HCT116 (cell line): Measurements from ENCODE around the gene GAPT. TPM values are rescaled to one million over a fixed set of nuclear protein-coding genes. Genes with fewer than 3 reads are reported as not detected.

ENCODE experiments used
- ATAC-seq: fragments of 200-7000 bp; cut with Tn5 transposase; 2 replicates; pipeline ENCODE4 v1.9.1; 2020; ENCODE audit warnings: mild to moderate bottlenecking, moderate library complexity
- BruUV-seq: library from RNA; stranded (reverse); fragments of 400-500 nt; replicated peaks from 2 replicates; lab custom pipeline; 2021; lab: Mats Ljungman, UMichigan
- CTCF ChIA-PET: fragments of 300-600 bp; sonication (Branson Sonifier 250); formaldehyde crosslinking; loops from one replicate; lab custom pipeline; 2021; ENCODE audit warnings: antibody characterized with exemption; lab: Charles Lee
- POLR2A ChIA-PET: fragments of 300-600, 350-600 bp; sonication (Branson Sonifier 250); formaldehyde crosslinking; loops from one replicate; lab custom pipeline; 2021; ENCODE audit warnings: antibody characterized with exemption; lab: Charles Lee
- RAD21 ChIA-PET, 2 experiments: fragments of 300-600 bp; sonication (Branson Sonifier 250); formaldehyde crosslinking; loops; one replicate each; lab custom pipeline; 2023; ENCODE audit warnings: low total read pairs in 2 of 2; ENCODE audit not compliant: uncharacterized antibody in 2 of 2, unreplicated experiment in 2 of 2, low non-redundant PET in 1 of 2; lab: Charles Lee
- DNase-seq: peaks from one replicate; pipeline ENCODE4 v3.0.0-alpha.2; 2010; ENCODE audit warnings: low read depth, low spot score
- H2AFZ ChIP-seq: fragments of 200-600 bp; shearing (Covaris generic), sonication (generic); 2 replicates; pipeline ENCODE4 v1.6.1; 2017; ENCODE audit warnings: low read depth, mixed run types, mixed read lengths, antibody characterized with exemption, low read length; ENCODE audit not compliant: poor library complexity, severe bottlenecking
- H3K27ac ChIP-seq: 2 replicates; pipeline ENCODE4 v1.5.1; 2012; ENCODE audit warnings: low read depth, low read length
- H3K27me3 ChIP-seq: fragments of 200-600 bp; sonication (generic); 2 replicates; pipeline ENCODE4 v1.6.1; 2016; ENCODE audit warnings: mixed run types, low read length, mixed read lengths; ENCODE audit not compliant: insufficient read depth
- H3K36me3 ChIP-seq, 2 experiments: fragments of 200-500 bp in 1 of 2; fragments of 200-600 bp in 1 of 2; sonication (Bioruptor generic) in 1 of 2; sonication (generic) in 1 of 2; 2 replicates each; pipeline versions ENCODE4 v1.5.1 to v1.6.1; 2014 to 2016; ENCODE audit warnings: low read length in 2 of 2, inconsistent platforms in 1 of 2, mixed read lengths in 1 of 2, mixed run types in 1 of 2; ENCODE audit not compliant: insufficient read depth in 2 of 2, control insufficient read depth in 1 of 2
- H3K4me1 ChIP-seq, 2 experiments: fragments of 200-600 bp in 1 of 2; sonication (generic) in 1 of 2; 2 replicates each; pipeline versions ENCODE4 v1.5.1 to v1.6.1; 2012 to 2017; ENCODE audit warnings: low read length in 2 of 2, inconsistent platforms in 1 of 2, mild to moderate bottlenecking in 1 of 2, mixed read lengths in 1 of 2, mixed run types in 1 of 2, moderate library complexity in 1 of 2; ENCODE audit not compliant: insufficient read depth in 2 of 2, control insufficient read depth in 1 of 2
- H3K4me2 ChIP-seq: fragments of 200-600 bp; sonication (generic); 2 replicates; pipeline ENCODE4 v1.6.1; 2017; ENCODE audit warnings: mixed run types, low read length, mixed read lengths
- H3K4me3 ChIP-seq, 2 experiments: fragments of 200-600 bp in 1 of 2; sonication (generic) in 1 of 2; replicated peaks in 1 of 2; 2 replicates each; pipeline ENCODE4 v1.5.1; 2011 to 2016; ENCODE audit warnings: low read length in 2 of 2, control low read depth in 1 of 2, low read depth in 1 of 2, mild to moderate bottlenecking in 1 of 2, mixed read lengths in 1 of 2, mixed run types in 1 of 2
- H3K79me2 ChIP-seq: fragments of 200-600 bp; sonication (generic); 2 replicates; pipeline ENCODE4 v1.6.1; 2017; ENCODE audit warnings: mild to moderate bottlenecking, mixed run types, low read length, moderate library complexity, mixed read lengths; ENCODE audit not compliant: insufficient read depth
- H3K9ac ChIP-seq: fragments of 200-600 bp; sonication (generic); 2 replicates; pipeline ENCODE4 v1.6.1; 2016; ENCODE audit warnings: low read length, mixed read lengths
- H3K9me2 ChIP-seq: fragments of 200-600 bp; sonication (generic), shearing (Covaris generic); 2 replicates; pipeline ENCODE4 v1.6.1; 2017; ENCODE audit warnings: mixed run types, mild to moderate bottlenecking, moderate library complexity; ENCODE audit not compliant: insufficient read depth
- H3K9me3 ChIP-seq, 2 experiments: fragments of 200-500 bp in 1 of 2; fragments of 200-600 bp in 1 of 2; sonication (Bioruptor generic) in 1 of 2; sonication (generic) in 1 of 2; 2 replicates each; pipeline ENCODE4 v1.6.1; 2014 to 2017; ENCODE audit warnings: low read length in 2 of 2, mixed read lengths in 2 of 2, inconsistent platforms in 1 of 2, low read depth in 1 of 2, mild to moderate bottlenecking in 1 of 2, mixed run types in 1 of 2, moderate library complexity in 1 of 2; ENCODE audit not compliant: control insufficient read depth in 1 of 2, insufficient read depth in 1 of 2
- H4K20me1 ChIP-seq: fragments of 200-600 bp; sonication (generic), shearing (Covaris generic); 2 replicates; pipeline ENCODE4 v1.6.1; 2017; ENCODE audit warnings: mixed run types, mild to moderate bottlenecking, moderate library complexity; ENCODE audit not compliant: insufficient read depth
- CBX3 ChIP-seq: IDR thresholded peaks from 2 replicates; pipeline ENCODE4 v1.6.1; 2012; ENCODE audit warnings: low read depth
- EGR1 ChIP-seq: IDR thresholded peaks from 2 replicates; pipeline ENCODE4 v1.6.1; 2012; ENCODE audit warnings: low read depth
- ELF1 ChIP-seq: IDR thresholded peaks from 2 replicates; pipeline ENCODE4 v1.6.1; 2012; ENCODE audit warnings: low read depth, borderline replicate concordance
- EZH2 ChIP-seq: fragments of 200-600 bp; sonication (generic); IDR thresholded peaks from 2 replicates; pipeline ENCODE4 v1.6.1; 2017; ENCODE audit warnings: antibody characterized with exemption, mixed run types
- EZH2phosphoT487 ChIP-seq: fragments of 200-600 bp; IDR thresholded peaks from 2 replicates; pipeline ENCODE4 v1.6.1; 2018; ENCODE audit warnings: antibody characterized with exemption, borderline replicate concordance
- FOSL1 ChIP-seq: IDR thresholded peaks from 2 replicates; pipeline ENCODE4 v1.6.1; 2012; ENCODE audit warnings: low read depth
- JUND ChIP-seq: IDR thresholded peaks from 2 replicates; pipeline ENCODE4 v1.6.1; 2012
- POLR2A ChIP-seq: IDR thresholded peaks from 2 replicates; pipeline ENCODE4 v1.7.0; 2011; ENCODE audit warnings: borderline replicate concordance; ENCODE audit not compliant: insufficient read depth, insufficient read length; ENCODE audit errors: extremely low read depth
- POLR2AphosphoS5 ChIP-seq: IDR thresholded peaks from 2 replicates; pipeline ENCODE4 v1.6.1; 2011; ENCODE audit warnings: mild to moderate bottlenecking, low read depth, low read length, moderate library complexity
- SIN3A ChIP-seq: IDR thresholded peaks from 2 replicates; pipeline ENCODE4 v1.6.1; 2012; ENCODE audit warnings: low read depth
- SP1 ChIP-seq: IDR thresholded peaks from 2 replicates; pipeline ENCODE4 v1.6.1; 2012; ENCODE audit warnings: low read depth
- SRF ChIP-seq: IDR thresholded peaks from 2 replicates; pipeline ENCODE4 v1.6.1; 2012; ENCODE audit warnings: low read depth
- TCF7L2 ChIP-seq: IDR thresholded peaks from 2 replicates; pipeline ENCODE4 v1.7.0; 2011; ENCODE audit warnings: borderline replicate concordance, inconsistent platforms; ENCODE audit not compliant: insufficient read depth, insufficient read length; ENCODE audit errors: extremely low read depth
- YY1 ChIP-seq: IDR thresholded peaks from 2 replicates; pipeline ENCODE4 v1.6.1; 2011; ENCODE audit warnings: low read length, low read depth, moderate library complexity, mild to moderate bottlenecking; ENCODE audit not compliant: insufficient replicate concordance; ENCODE audit errors: extremely low read depth
- ZNF274 ChIP-seq: fragments of 200-500 bp; sonication (Bioruptor generic); IDR thresholded peaks from 2 replicates; pipeline ENCODE4 v1.6.1; 2014; ENCODE audit warnings: mild to moderate bottlenecking, low read depth, low read length, inconsistent platforms
- intact Hi-C: fragments of 100-400 bp; cut with micrococcal nuclease; formaldehyde crosslinking; loops from 2 replicates; pipeline ENCODE4 v1.10.0; 2022
- total RNA-seq: library from RNA; stranded (reverse); gene quantifications from one replicate; pipeline ENCODE4 v1.2.1, GENCODE V29; 2021; ENCODE audit not compliant: unreplicated experiment
- TF ChIP-seq, protein P1 (sequence below): IDR thresholded peaks from 2 replicates; pipeline ENCODE4 v1.6.1; 2012

The GAPT gene
- total RNA-seq, 1 experiment from 2014 or later = not detected

- no peak for ATAC-seq
- no peaks in the 10 kb centered on the region for H3K79me2 ChIP-seq
- CTCF ChIA-PET = no interaction called here
Observed at GRCh38 chr5:58544926-58545325, 53.7 kb downstream of the GAPT start.

DNA sequence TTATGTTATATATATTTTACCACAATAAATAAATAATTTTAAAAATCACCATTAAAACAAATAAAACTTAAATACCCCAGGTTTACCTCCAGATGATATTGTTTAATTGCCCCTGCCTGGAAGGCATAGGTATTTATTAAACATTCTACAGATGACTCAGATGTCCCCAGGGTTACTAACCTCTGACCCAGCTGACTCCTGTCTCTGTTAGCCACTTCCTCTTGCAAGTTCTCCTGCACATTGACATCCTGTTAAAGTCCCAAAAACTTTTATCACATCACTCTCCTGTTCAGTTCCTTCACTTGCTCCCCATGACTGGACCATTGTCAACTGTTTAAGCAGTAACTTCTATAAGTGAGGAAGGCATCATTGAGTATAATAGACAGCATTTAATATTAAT lies 54.7 kb downstream of the GAPT start:
- no TSS peak for BruUV-seq
- Histone ChIP-seq H2AFZ (no peak overlapping the region), H3K79me2 (no peaks in the 10 kb centered on the region), H3K9ac (no peak overlapping the region), H4K20me1 (no peaks in the 10 kb centered on the region), H3K4me3 (no peak overlapping the region), H3K9me3 (no peaks in the 10 kb centered on the region), H3K36me3 (no peaks in the 10 kb centered on the region), H3K27ac (no peak overlapping the region), H3K4me1 (no peaks in the 10 kb centered on the region; a peak in 1 of 4 replicates), H3K9me2 (no peaks in the 10 kb centered on the region), H3K27me3 (no peaks in the 10 kb centered on the region), H3K4me2 (no peak overlapping the region)
- TF ChIP-seq FOSL1 = no peak
- no peak for TF ChIP-seq EZH2phosphoT487
- TF ChIP-seq SP1 = no peak
- no peak for TF ChIP-seq EGR1
- no peak for TF ChIP-seq SIN3A
- no peak for TF ChIP-seq CBX3
- no peak for TF ChIP-seq POLR2A
- TF ChIP-seq YY1 = no peak
- TF ChIP-seq TCF7L2 = no peak
- TF ChIP-seq EZH2 = no peak
- ATAC-seq (no peak), DNase-seq (no peak)
- POLR2A ChIA-PET = no interaction called here
- intact Hi-C loops = no loop called here
- CTCF ChIA-PET = no interaction called here
- RAD21 ChIA-PET = no interaction called here

More at GRCh38 chr5:58544926-58545325, 53.7 kb downstream of the GAPT start:
- ChIA-PET POLR2A (no interaction called here), RAD21 (no interaction called here)
- H3K27me3 ChIP-seq = no peaks in the 10 kb centered on the region
- no peak overlapping the region for H3K9ac ChIP-seq
- H3K9me2 ChIP-seq = no peaks in the 10 kb centered on the region
- H2AFZ ChIP-seq = no peak overlapping the region
- no peak overlapping the region for H3K27ac ChIP-seq
- no peaks in the 10 kb centered on the region for H3K36me3 ChIP-seq
- no peaks in the 10 kb centered on the region; a peak in 1 of 4 replicates for H3K4me1 ChIP-seq
- intact Hi-C loops = no loop called here
- BruUV-seq = no TSS peak
- DNase-seq = no peak
- H3K4me3 ChIP-seq = no peak overlapping the region
- TF ChIP-seq EGR1 = no peak
- TF ChIP-seq YY1 = no peak
- TF ChIP-seq ELF1 = no peak
- no peak for TF ChIP-seq SRF
- no peak for TF ChIP-seq POLR2A
- no peak for TF ChIP-seq CBX3
- no peak for TF ChIP-seq EZH2
- TF ChIP-seq JUND = no peak
- no peak for TF ChIP-seq SIN3A
- TF ChIP-seq, protein P1, sequence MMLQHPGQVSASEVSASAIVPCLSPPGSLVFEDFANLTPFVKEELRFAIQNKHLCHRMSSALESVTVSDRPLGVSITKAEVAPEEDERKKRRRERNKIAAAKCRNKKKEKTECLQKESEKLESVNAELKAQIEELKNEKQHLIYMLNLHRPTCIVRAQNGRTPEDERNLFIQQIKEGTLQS = no peak
- TF ChIP-seq ZNF274 = no peak
- TF ChIP-seq POLR2AphosphoS5 = no peak
- TF ChIP-seq, all 23 proteins: peak for 0
- no peak overlapping the region for H3K4me2 ChIP-seq
- no peaks in the 10 kb centered on the region for H4K20me1 ChIP-seq
- H3K9me3 ChIP-seq = no peaks in the 10 kb centered on the region
